Left lobe of liver (tissue), 2 donors: ENCODE measurements around the gene ADAMTSL1. TPM values are rescaled to one million over a fixed set of nuclear protein-coding genes. Genes with fewer than 3 reads are reported as not detected.

Experiments used
- ATAC-seq: fragments of 200-7000 bp; cut with Tn5 transposase; one replicate; pipeline ENCODE4 v1.9.1; 2020; ENCODE audit warnings: mild to moderate bottlenecking, moderate library complexity
- DNase-seq: peaks from one replicate; pipeline ENCODE4 v3.0.0-alpha.2; 2020; ENCODE audit warnings: low spot score
- total RNA-seq: library from RNA; stranded (reverse); gene quantifications from one replicate; pipeline ENCODE4 v1.2.1, GENCODE V29; 2021
- donor health status: DM: no; HTN: no; CAD: no; lungs with moderate emphysema.
- donor health status: DM: no; HTN: yes; CAD: no.

ADAMTSL1 gene
- total RNA-seq, 1 donor from 2014 or later, result 1.9 TPM

DNA sequence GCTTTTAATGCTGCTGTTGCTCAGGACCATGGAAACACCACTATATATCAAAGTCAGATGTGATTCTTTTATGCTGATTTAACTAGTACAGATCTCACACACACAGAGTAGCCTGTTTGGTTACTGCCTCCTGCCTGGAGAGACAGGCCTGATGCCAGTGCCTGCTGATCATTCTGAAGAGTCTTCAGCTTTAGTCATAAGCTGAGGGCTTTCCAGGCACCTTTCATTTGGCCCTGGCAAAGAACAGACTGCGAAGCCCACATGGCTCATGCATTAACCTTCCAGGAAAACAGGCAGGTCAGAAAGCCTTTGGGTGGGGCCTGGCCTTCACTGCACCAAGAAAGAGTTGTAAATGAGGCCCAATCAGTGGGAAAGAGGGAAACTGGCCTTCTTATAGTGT lies 414.3 kb downstream of the ADAMTSL1 start:
- no peak for ATAC-seq

GRCh38 chr9:18889550-18889949 lies 415.6 kb downstream of the ADAMTSL1 start:
- DNase-seq (no peak), ATAC-seq (no peak)

More for the DNA sequence above, 414.3 kb downstream of the ADAMTSL1 start:
- DNase-seq, result no peak

DNA sequence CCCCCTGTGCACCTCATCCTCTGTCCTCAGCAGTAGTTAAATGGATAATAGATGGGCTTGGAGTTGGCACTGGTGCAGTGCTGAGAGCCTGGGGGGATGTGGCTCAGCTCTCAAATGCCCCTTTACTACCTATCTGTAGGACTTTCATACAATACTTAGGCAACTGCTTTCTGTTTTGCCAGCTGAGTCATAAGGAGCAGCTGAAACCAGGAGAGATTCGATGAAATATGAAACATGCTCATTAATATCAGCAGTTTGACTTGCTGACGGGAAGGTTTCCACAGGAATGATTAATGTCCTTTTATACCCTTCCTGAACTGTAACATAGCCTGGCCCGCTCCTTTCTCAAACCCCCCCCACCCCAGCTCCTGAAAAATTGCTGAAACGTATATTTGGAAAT lies 416.4 kb downstream of the ADAMTSL1 start:
- no peak for DNase-seq
- no peak for ATAC-seq

DNA sequence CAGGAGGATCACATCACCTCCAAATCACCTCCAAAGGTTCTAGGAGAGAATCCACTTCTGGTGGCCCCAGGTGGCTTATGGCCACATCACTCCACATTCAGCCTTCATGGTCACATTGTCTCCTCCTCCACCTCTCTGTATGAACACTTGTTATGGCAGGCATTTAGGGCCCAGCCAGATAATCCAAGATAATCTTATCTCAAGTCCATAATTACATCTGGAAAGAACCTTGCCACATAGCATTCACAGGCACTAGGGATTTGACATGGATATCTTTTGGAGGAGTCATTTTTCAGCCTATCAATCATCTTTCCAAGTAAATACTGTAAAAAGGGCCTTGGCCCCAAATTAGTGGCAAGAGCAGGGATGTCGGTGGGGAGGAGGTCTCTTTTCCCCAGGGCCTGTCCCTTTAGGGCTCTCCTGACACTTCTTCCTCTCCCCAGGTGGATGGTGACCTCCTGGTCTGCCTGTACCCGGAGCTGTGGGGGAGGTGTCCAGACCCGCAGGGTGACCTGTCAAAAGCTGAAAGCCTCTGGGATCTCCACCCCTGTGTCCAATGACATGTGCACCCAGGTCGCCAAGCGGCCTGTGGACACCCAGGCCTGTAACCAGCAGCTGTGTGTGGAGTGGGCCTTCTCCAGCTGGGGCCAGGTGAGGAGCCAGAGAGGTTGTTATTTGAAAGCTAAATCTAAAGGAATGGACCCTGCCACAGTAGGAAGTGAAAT lies 418.2 kb downstream of the ADAMTSL1 start:
- DNase-seq, result no peak
- no peak for ATAC-seq

GRCh38 chr9:18893046-18893445 lies 419.1 kb downstream of the ADAMTSL1 start:
- ATAC-seq, result no peak

DNA sequence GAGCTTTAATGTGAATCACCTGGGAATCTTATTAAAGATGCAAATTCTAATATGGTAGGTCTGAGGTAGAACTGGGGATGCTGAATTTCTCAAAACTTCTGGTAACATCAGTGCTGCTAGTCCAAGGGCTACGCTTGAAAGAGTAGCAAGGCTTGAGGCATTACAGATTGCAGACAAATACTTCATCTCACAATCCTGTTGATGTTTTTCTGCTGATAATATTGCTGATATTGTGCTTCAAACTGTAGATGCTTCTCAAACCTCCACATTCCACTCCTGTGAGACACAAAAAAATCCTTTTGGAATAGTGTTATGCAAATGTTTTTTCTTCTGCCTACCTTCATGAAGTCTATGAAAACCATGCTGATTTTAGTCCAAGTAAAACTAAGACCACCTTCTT lies 419.5 kb downstream of the ADAMTSL1 start:
- DNase-seq (no peak), ATAC-seq (no peak)

More at GRCh38 chr9:18893046-18893445, 419.1 kb downstream of the ADAMTSL1 start:
- no peak for DNase-seq

GRCh38 chr9:18896004-18896403 lies 422.1 kb downstream of the ADAMTSL1 start:
- no peak for DNase-seq
- no peak for ATAC-seq

DNA sequence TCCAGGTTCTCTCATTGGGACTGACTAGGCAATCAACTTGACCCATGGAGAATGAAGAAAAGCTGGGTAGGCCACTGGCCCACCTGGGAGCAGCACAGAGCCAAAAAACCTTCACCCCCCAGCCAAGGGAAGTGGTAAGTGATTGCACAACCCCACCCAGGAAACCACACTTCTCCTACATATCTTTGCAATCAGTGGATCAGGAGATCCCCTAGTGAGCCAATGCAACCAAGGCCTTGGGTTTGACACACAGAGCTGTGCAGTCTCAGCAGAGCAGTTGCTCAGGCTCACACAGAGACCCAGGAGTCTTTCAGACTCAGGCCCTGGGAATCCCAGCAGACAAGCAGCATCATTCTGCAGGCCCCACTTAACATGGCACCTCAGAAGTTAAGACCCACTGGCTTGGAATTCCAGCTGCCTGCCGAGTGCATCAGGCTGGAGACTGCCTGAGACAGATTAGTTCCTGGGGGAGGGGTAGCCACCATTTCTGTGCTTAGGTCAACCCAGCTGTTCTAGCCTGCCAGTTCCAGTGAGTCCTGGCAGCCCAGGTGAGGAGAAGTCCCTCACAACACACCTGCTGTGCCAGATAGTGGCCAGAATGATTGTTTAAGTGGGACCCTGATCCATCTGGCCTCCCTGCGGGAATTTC lies 422.7 kb downstream of the ADAMTSL1 start:
- no peak for ATAC-seq
- no peak for DNase-seq

- ATAC-seq, result no peak
Observed at GRCh38 chr9:18903450-18903849, 429.5 kb downstream of the ADAMTSL1 start.

GRCh38 chr9:18905028-18905882 lies 431.3 kb downstream of the ADAMTSL1 start:
- ATAC-seq (no peak), DNase-seq (no peak)

More at GRCh38 chr9:18903450-18903849, 429.5 kb downstream of the ADAMTSL1 start:
- DNase-seq, result no peak

DNA sequence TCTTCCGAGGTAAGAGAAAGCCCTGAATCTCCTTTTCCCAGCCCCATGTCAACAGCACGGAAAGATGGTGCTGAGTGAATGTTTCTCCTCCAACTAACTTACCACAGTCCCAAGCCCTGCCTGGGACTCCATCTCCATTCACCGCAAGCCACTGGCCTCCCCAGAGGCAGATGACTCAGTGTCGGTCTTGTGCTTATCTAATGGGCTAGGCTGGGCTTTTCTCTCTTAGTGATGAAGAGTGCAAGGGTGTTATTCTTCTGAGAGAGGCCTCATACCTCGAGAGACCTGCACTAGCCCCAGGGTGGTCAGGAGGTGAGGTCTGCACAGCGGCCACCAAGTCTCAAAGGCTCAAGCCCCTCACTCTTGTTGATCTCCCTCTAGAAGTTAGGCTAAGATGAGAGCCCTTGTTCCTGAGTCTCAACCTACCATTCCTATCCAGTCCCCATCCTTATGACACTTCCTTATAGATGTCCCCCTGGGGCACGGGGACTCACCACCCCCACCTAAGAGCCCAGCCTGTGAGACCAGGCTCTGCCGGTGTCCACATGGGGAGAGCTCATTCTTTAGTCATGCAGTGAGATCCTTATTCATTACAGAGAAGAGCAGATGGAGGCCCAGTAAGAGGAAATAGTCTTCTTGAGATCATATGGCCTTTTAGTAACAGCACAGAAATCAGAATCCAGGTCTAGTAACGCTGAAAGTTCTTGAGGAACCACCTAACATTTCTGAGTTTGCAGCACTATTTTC lies 432.1 kb downstream of the ADAMTSL1 start:
- no peak for ATAC-seq
- no peak for DNase-seq

- ATAC-seq (no peak), DNase-seq (no peak)
Observed at GRCh38 chr9:18906656-18907395, 432.9 kb downstream of the ADAMTSL1 start.

DNA sequence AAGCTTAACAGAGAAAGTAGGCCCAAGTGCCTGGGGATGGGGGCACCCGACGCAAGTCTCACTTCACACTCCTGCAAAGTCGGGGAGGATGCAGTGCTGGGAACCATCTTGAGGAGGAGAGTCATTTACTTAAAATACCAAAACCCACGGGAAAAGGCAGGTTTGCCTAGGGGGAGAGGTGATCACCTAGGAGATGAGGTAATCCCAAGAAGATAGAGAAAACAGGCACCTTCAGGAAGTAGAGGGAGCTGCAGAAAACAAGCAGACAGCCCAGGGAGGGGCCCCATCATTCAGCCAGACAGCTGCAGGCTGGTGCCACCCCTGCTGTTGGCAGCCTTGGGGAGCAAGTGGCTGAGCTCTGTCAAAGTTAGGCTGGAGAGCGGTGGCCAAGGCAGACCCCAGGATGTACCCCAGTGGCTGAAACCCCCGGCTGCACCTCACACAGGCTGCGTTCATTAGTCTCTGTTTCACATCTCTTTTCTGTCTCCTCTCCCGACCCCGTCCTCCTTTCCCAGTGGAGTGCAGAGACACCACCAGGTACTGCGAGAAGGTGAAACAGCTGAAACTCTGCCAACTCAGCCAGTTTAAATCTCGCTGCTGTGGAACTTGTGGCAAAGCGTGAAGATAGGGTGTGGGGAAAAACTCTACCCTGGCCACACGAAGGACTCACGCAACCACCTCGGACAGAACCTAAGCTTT lies 434.1 kb downstream of the ADAMTSL1 start:
- no peak for ATAC-seq

DNA sequence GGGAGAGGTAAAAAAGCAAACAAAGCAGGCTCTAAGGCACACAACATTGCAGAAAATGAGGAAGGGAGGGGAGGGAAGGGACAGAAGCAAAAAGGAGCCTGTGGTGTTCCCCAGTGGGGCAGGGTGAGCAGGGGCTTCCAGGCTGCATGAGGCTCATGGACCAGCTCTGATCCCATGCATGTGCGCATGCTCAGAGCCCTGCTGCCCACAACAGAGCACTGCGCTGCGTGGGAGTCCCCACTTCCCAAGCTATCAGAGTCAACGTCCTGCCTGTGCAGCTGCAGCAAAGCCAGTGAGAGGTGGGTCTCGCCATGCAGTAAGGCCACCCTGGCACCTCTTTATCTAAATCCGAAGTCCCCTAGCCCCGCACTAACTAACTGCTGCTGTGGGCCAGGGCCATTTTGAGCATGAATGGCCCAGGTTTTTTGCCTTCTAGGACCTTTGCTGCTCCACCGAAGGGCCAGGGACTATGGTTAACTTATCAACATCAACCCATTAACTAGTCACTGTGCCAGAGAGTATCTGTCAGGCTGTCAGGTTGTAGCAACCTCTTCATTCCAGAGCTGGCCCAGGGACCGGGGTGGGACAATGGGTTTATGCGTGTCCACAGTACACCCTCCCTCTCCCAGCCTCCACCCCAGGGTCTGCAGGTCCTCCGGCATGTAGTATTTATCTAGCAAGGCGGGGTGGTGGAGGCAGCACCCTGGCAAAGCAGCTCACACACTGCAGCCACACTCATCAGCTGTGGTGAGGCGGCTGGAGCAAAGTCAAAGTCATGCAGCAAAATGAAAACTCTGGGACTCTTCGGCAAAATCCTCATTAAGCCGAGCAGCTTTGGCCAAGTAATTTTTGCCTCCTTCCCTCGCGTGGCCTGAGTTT lies 435.4 kb downstream of the ADAMTSL1 start:
- DNase-seq, result no peak
- ATAC-seq, result no peak

More for the DNA sequence above, 434.1 kb downstream of the ADAMTSL1 start:
- DNase-seq, result no peak

DNA sequence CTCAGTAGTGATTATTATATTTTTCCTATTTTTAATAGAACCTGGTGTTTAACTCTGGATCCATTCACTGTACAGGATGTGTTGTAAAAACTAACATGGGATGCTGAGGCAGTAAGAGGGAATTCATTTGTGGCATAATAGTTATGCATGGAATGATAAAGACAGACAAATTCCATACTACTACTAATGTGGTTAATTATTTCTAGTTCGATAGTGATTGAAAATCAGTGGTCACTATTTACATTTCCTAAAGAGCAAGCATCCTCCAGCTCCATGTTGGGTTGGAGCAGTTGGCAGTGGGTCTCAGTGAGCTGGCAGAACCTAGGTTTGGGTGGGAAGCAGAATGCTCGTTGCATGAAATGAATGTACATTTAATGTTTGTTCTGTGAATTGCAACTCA lies 436.5 kb downstream of the ADAMTSL1 start:
- ATAC-seq (no peak), DNase-seq (no peak)

DNA sequence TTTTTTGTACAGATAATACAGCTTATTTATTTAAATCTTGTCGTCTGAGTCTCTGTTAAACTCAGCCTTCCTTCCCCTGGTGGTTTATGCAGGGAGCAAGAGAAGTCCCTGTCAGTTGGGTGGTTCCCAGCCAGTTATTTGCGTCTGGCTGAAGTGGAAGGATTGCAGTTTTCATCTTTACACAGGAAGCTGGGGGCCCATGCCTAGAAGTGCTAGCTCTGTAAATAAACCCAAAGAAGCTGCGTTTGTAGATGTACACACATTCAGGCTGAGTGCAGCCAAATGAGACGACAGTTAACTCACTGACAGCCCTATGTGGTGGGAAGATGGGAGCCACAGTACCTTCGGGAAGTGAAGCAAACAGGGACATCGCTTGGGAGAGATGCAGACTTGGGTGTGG lies 437.0 kb downstream of the ADAMTSL1 start:
- no peak for ATAC-seq
- no peak for DNase-seq

DNA sequence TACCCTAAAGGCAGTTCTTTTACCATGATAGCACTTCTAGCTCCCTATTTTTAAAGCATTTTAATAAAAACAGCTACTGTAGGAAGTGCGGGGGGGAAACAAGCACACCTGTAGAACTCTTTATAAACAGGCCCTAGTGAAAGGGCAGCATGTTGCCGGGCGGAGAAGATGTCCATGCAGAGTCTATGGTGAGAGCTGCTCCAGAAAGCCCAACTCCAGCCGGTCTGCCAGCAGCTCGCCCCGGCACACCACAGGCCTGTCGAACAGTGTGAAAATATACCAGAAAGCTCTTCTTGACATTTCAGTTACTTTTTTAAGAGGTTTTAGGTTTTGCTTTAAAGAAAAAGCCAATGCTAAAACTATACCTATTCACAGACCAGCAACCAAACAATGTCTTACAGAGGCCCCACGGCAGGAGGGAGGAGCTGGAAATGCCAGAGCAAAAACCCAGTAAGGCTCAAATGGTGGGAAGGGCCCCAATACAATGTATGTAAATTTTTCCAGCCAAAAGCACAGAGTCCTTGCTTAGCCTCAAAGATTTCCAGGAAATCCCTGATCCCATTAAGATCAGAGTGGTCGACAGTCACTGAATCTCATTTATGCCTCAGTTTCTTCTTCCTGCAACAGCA lies 437.9 kb downstream of the ADAMTSL1 start:
- ATAC-seq (no peak), DNase-seq (no peak)
